Measurements from ENCODE around the gene MEGF11.

The MEGF11 gene

GRCh38 chr15:65929573-65929972, 324.0 kb downstream of the MEGF11 start:
- DNase-seq, result no peak

GRCh38 chr15:65927545-65927944, 326.0 kb downstream of the MEGF11 start:
- DNase-seq, result no peak

GRCh38 chr15:65926899-65927298, 326.7 kb downstream of the MEGF11 start:
- DNase-seq, result no peak

- no peak for DNase-seq
These were observed 327.1 kb downstream of the MEGF11 start for GRCh38 chr15:65926459-65926858.

GRCh38 chr15:65925338-65925737, 328.2 kb downstream of the MEGF11 start:
- DNase-seq, result no peak

GRCh38 chr15:65924004-65924403, 329.5 kb downstream of the MEGF11 start:
- no peak for DNase-seq

GRCh38 chr15:65923264-65923663, 330.3 kb downstream of the MEGF11 start:
- no peak for DNase-seq

GRCh38 chr15:65922621-65923020, 330.9 kb downstream of the MEGF11 start:
- DNase-seq, result no peak

- no peak for DNase-seq
These were observed 331.8 kb downstream of the MEGF11 start for GRCh38 chr15:65921780-65922179.

- no peak for DNase-seq
These were observed 332.7 kb downstream of the MEGF11 start for GRCh38 chr15:65920825-65921309.

GRCh38 chr15:65920121-65920520, 333.4 kb downstream of the MEGF11 start:
- peak; percentile 30 for DNase-seq

GRCh38 chr15:65919353-65919752, 334.2 kb downstream of the MEGF11 start:
- DNase-seq, result no peak

GRCh38 chr15:65918945-65919344, 334.6 kb downstream of the MEGF11 start:
- no peak for DNase-seq

- no peak for DNase-seq
These were observed 335.1 kb downstream of the MEGF11 start for GRCh38 chr15:65918357-65918920.

- no peak for DNase-seq
These were observed 335.6 kb downstream of the MEGF11 start for GRCh38 chr15:65917936-65918335.

GRCh38 chr15:65917407-65917756, 336.2 kb downstream of the MEGF11 start:
- DNase-seq, result no peak

GRCh38 chr15:65916664-65917406, 336.7 kb downstream of the MEGF11 start:
- peak; percentile 44 for DNase-seq

GRCh38 chr15:65916041-65916663, 337.4 kb downstream of the MEGF11 start:
- no peak for DNase-seq

GRCh38 chr15:65914981-65915925, 338.3 kb downstream of the MEGF11 start:
- DNase-seq, result no peak

GRCh38 chr15:65914386-65914785, 339.2 kb downstream of the MEGF11 start:
- no peak for DNase-seq

GRCh38 chr15:65913631-65914199, 339.8 kb downstream of the MEGF11 start:
- DNase-seq, result no peak

- no peak for DNase-seq
These were observed 341.3 kb downstream of the MEGF11 start for GRCh38 chr15:65912235-65912634.

GRCh38 chr15:65910341-65910740, 343.2 kb downstream of the MEGF11 start:
- DNase-seq, result no peak
